GM12878 (cell line): ENCODE results near the gene ANO2. TPM values are rescaled to one million over a fixed set of nuclear protein-coding genes. Genes with fewer than 3 reads are reported as not detected.

Experiments
- CBX5 ChIP-seq: sonication (generic); IDR thresholded peaks from 2 replicates; pipeline ENCODE4 v1.6.1; 2016; ENCODE audit warnings: low read depth, moderate library complexity, mild to moderate bottlenecking, inconsistent platforms
- CUX1 ChIP-seq: IDR thresholded peaks from 2 replicates; pipeline ENCODE4 v1.6.1; 2012; ENCODE audit warnings: improper control_type of control experiment, low read depth, low read length; ENCODE audit not compliant: insufficient replicate concordance
- E2F4 ChIP-seq: IDR thresholded peaks from 2 replicates; pipeline ENCODE4 v1.6.1; 2012; ENCODE audit warnings: low read depth, low read length, improper control_type of control experiment
- ELK1 ChIP-seq: IDR thresholded peaks from 2 replicates; pipeline ENCODE4 v1.6.1; 2012; ENCODE audit warnings: low read depth, low read length, improper control_type of control experiment
- HDAC2 ChIP-seq: fragments of 200-600 bp; sonication (generic); IDR thresholded peaks from 2 replicates; pipeline ENCODE4 v1.6.1; 2017
- MLLT1 ChIP-seq: fragments of 450-650 bp; IDR thresholded peaks from 2 replicates; pipeline ENCODE4 v1.6.1; 2016; ENCODE audit warnings: mild to moderate bottlenecking
- PAX5 ChIP-seq: IDR thresholded peaks from 2 replicates; pipeline ENCODE4 v1.6.1; 2011; ENCODE audit warnings: low read depth, low read length, borderline replicate concordance
- PKNOX1 ChIP-seq: fragments of 450-650 bp; IDR thresholded peaks from 2 replicates; pipeline ENCODE4 v1.6.1; 2016; ENCODE audit warnings: mild to moderate bottlenecking
- SIX5 ChIP-seq: IDR thresholded peaks from 2 replicates; pipeline ENCODE4 v1.6.1; 2011; ENCODE audit warnings: mild to moderate bottlenecking, low read depth, low read length, moderate library complexity; ENCODE audit not compliant: severe bottlenecking
- polyA plus RNA-seq, 11 experiments: library from polyadenylated mRNA; depleted of rRNA in 4 of 11; unstranded in 6 of 11; stranded (reverse) in 5 of 11; fragments of >200 nt; fragmentation: Nextera tagmentation in 4 of 11; fragmentation: Illumina TruSeq in 1 of 11; extraction: Ambion mirVana in 4 of 11; extraction: Trizol in 1 of 11; gene quantifications; 1 replicate in 1 of 11; 2 replicates in 10 of 11; pipeline versions ENCODE4 v1.2.1 to v1.2.3, GENCODE V29; 2011 to 2016; ENCODE audit warnings: inconsistent platforms in 2 of 11, missing spikeins in 2 of 11, low read depth in 1 of 11
- total RNA-seq, 4 experiments: library from RNA; depleted of rRNA in 3 of 4; stranded (reverse); fragments of >200 nt in 3 of 4; fragmentation: Illumina TruSeq in 1 of 4; extraction: Trizol in 1 of 4; gene quantifications; 2 replicates each; pipeline versions ENCODE4 v1.2.1 to v1.2.3, GENCODE V29; 2013 to 2021
- TF ChIP-seq, protein P1 (sequence below): fragments of 450-650 bp; IDR thresholded peaks from 2 replicates; pipeline ENCODE4 v1.6.1; 2017; ENCODE audit warnings: borderline replicate concordance

The ANO2 gene
- total and polyA plus RNA-seq, 10 of the 15 experiments (the other 5 are each of a cell fraction or from before 2014, with no cell fraction given) = not detected

DNA sequence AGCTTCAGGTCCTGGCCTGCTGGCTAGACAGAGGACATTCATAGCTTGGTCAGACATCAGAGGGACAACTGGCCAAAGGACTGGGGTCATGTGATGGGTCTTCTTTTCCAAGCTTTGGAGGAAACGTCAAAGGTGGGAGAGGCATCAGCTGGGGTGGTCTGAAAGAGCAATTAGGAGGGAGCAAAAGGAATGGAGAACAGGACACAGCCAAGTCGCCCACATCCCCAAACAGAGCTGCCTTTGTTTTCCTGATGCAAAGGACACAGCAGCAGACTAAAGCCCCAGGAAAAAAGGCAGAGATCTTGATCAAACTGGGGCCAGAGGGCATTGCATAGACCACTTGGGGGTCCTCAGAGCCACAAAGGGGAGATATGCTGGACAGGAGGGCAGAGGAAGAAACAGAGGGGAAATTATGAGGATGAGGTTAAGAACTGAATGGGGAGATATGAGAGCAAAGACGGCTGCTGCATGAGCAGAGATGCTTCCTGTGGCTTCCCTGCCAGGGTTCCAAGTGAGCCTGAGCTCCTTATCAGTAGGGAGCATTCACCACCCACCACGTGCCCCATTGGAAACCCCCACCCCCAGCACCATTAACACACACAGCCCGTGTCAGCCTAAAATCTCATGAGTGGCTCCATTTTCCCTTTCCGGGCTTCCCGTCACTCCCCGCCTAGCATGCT, 62.4 kb downstream of the ANO2 start (continued):
- TF ChIP-seq CUX1 (no peak), CBX5 (no peak), HDAC2 (no peak), MLLT1 (no peak), PAX5 (no peak), PKNOX1 (no peak), ELK1 (no peak), E2F4 (no peak), SIX5 (no peak)
- TF ChIP-seq, protein P1, sequence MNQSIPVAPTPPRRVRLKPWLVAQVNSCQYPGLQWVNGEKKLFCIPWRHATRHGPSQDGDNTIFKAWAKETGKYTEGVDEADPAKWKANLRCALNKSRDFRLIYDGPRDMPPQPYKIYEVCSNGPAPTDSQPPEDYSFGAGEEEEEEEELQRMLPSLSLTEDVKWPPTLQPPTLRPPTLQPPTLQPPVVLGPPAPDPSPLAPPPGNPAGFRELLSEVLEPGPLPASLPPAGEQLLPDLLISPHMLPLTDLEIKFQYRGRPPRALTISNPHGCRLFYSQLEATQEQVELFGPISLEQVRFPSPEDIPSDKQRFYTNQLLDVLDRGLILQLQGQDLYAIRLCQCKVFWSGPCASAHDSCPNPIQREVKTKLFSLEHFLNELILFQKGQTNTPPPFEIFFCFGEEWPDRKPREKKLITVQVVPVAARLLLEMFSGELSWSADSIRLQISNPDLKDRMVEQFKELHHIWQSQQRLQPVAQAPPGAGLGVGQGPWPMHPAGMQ = no peak
- TF ChIP-seq, all 136 proteins: peak for 0
